Stimulated activated naive B cell treated with anti-CD40 and anti-IgM and Interleukin-4, amounts not matched to agents 10 μg/mL and 1 μg/mL and 100 μg/mL, for 72 hours (primary cell): Measurements from ENCODE around the gene BMP7.

Source experiments
- ATAC-seq, 2 donors: fragments of 150-1000 bp; cut with Tn5 transposase; replicated peaks; 2 replicates each; pipeline ENCODE4 v1.10.0; 2021; ENCODE audit warnings: moderate library complexity in 1 of 2
- DNase-seq: peaks from one replicate; pipeline ENCODE4 v3.0.0; 2021
- H3K27ac Mint-ChIP-seq: one replicate; pipeline ENCODE4 v1.8.0; 2022; ENCODE audit warnings: mild to moderate bottlenecking, mixed read lengths
- H3K27me3 Mint-ChIP-seq, 2 donors: one replicate each; pipeline ENCODE4 v1.8.0; 2022; ENCODE audit warnings: mixed read lengths in 2 of 2
- H3K36me3 Mint-ChIP-seq, 2 donors: one replicate each; pipeline ENCODE4 v1.8.0; 2022; ENCODE audit warnings: mixed read lengths in 2 of 2, mild to moderate bottlenecking in 1 of 2
- H3K4me1 Mint-ChIP-seq, 2 donors: one replicate each; pipeline ENCODE4 v1.8.0; 2022; ENCODE audit warnings: mixed read lengths in 2 of 2, mild to moderate bottlenecking in 1 of 2
- H3K4me3 Mint-ChIP-seq, 2 donors: one replicate each; pipeline ENCODE4 v1.8.0; 2022; ENCODE audit warnings: mild to moderate bottlenecking in 2 of 2, mixed read lengths in 2 of 2, moderate library complexity in 1 of 2
- H3K9me3 Mint-ChIP-seq, 2 donors: one replicate each; pipeline ENCODE4 v1.8.0; 2022; ENCODE audit warnings: mixed read lengths in 2 of 2, mild to moderate bottlenecking in 1 of 2

BMP7 gene

GRCh38 chr20:57147185-57147584 lies 119.3 kb downstream of the BMP7 start:
- Mint-ChIP-seq H3K4me3 (no peak overlapping the region), H3K36me3 (no peaks in the 10 kb centered on the region), H3K27ac (no peak overlapping the region), H3K4me1 (no peaks in the 10 kb centered on the region), H3K27me3 (peaks cover 13 to 29% of the 10 kb centered on the region in 2 donors), H3K9me3 (peaks cover 6 to 7% of the 10 kb centered on the region in 2 donors)
- ATAC-seq, result no peak
- no peak for DNase-seq

DNA sequence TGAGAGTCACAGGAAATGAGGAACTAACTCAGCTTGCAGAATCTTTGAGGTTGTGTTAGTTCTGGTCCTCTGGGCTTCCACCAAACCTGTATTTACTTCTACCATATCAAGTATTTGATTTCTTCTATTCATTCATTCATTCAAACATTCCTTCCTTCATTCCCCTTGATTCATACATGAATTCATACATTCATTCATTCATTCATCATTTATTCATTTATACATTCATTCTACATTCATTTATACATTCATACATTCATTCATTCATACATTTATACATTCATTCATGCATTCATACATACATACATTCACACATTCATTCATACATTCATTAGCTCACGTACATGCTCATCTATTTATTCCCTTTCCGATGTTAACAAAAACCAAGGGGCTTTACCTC lies 120.3 kb downstream of the BMP7 start:
- no peak overlapping the region for H3K4me3 Mint-ChIP-seq

GRCh38 chr20:57145089-57145631 lies 121.3 kb downstream of the BMP7 start:
- peaks cover 6 to 7% of the 10 kb centered on the region in 2 donors for H3K9me3 Mint-ChIP-seq
- ATAC-seq (no peak), DNase-seq (no peak)
- no peaks in the 10 kb centered on the region for H3K4me1 Mint-ChIP-seq
- H3K27me3 Mint-ChIP-seq, result peaks cover 13 to 29% of the 10 kb centered on the region in 2 donors
- no peak overlapping the region for H3K4me3 Mint-ChIP-seq
- H3K36me3 Mint-ChIP-seq, result no peaks in the 10 kb centered on the region
- no peak overlapping the region for H3K27ac Mint-ChIP-seq

More for the DNA sequence above, 120.3 kb downstream of the BMP7 start:
- Mint-ChIP-seq H3K9me3 (peaks cover 6 to 7% of the 10 kb centered on the region in 2 donors), H3K4me1 (no peaks in the 10 kb centered on the region), H3K27ac (no peak overlapping the region), H3K27me3 (peaks cover 13 to 29% of the 10 kb centered on the region in 2 donors), H3K36me3 (no peaks in the 10 kb centered on the region)
- DNase-seq (no peak), ATAC-seq (no peak)

DNA sequence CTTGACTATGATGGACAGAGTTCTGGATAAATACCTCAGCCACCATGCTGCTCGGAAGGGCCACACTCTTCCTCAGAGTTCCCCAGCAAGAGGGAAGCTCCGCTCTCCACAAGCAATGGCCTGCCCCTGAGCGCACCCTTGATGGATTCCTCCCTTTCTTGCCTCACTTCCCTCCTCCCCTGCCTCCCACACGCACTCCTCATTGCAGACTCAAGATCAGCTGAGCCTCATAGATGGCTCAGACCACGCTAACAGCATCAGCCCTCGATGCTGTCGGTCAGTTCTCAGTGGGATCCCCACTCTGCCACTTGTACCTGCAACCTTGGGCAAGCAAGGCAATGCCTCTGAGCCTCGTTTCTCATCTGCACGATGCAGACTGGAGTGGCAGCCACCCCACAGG lies 123.3 kb downstream of the BMP7 start:
- no peak for DNase-seq
- H3K27me3 Mint-ChIP-seq, result peaks cover 13 to 17% of the 10 kb centered on the region in 2 donors
- no peak overlapping the region for H3K27ac Mint-ChIP-seq
- no peaks in the 10 kb centered on the region for H3K4me1 Mint-ChIP-seq
- no peak overlapping the region for H3K4me3 Mint-ChIP-seq
- no peaks in the 10 kb centered on the region for H3K36me3 Mint-ChIP-seq
- H3K9me3 Mint-ChIP-seq, result peaks cover 6 to 7% of the 10 kb centered on the region in 2 donors
- ATAC-seq, result no peak

- H3K4me1 Mint-ChIP-seq, result no peaks in the 10 kb centered on the region
- H3K27me3 Mint-ChIP-seq, result peaks cover 13% of the 10 kb centered on the region in 2 donors
- no peak overlapping the region for H3K27ac Mint-ChIP-seq
- H3K36me3 Mint-ChIP-seq, result no peaks in the 10 kb centered on the region
- peaks cover 6 to 7% of the 10 kb centered on the region in 2 donors for H3K9me3 Mint-ChIP-seq
- no peak for DNase-seq
- no peak overlapping the region for H3K4me3 Mint-ChIP-seq
- ATAC-seq, result no peak
Observed at GRCh38 chr20:57142667-57143066, 123.8 kb downstream of the BMP7 start.

DNA sequence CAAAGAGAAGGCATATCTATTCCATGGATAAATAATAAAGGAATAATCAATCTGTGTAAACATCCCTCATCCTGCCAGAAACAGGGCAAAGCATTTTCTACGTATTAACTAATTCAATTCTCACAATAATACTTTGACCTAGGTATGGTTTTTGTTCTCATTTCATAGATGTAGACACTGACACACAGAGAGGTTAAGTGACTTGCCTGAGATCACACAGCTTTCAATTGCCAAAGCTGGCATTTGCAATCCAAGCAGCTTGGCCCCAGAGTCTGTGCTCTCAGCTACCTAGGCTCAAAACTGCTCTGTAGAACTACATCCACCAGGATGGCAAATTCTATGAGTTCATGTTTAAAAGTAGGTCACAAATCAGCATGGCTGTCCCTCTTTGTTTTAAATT lies 124.9 kb downstream of the BMP7 start:
- no peaks in the 10 kb centered on the region for H3K4me1 Mint-ChIP-seq
- H3K27ac Mint-ChIP-seq, result no peak overlapping the region
- H3K27me3 Mint-ChIP-seq, result peaks cover 7 to 9% of the 10 kb centered on the region in 2 donors
- no peak for ATAC-seq
- H3K4me3 Mint-ChIP-seq, result no peak overlapping the region
- H3K9me3 Mint-ChIP-seq, result peaks cover 0 to 3% of the 10 kb centered on the region in 2 donors
- DNase-seq, result no peak
- H3K36me3 Mint-ChIP-seq, result no peaks in the 10 kb centered on the region

DNA sequence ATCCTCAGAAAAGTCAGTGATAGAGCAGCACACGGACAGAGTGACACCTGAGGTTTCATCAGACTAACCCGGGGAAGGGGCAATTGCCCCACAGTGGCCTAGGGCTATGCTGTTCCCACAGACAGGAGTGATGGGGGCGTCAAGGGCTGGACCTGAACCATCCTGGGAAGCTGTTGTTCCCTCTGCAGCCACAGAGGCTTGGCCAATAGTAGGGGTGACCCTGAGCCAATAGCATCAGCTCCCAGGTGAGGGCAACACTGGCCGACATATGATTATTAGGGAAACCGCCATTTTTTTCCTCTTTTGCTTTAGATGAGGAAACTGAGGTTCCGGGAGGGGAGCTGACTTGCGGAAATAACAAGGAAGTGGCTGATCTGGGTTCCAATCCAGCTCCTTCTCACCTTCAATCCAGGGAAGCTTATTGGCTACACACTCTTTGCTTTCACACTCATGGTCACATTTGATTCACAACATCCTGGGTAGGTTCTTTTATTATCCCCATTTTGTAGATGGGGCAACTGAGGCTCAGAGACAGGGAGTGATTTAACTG lies 126.0 kb downstream of the BMP7 start:
- H3K27me3 Mint-ChIP-seq, result peaks cover 7 to 16% of the 10 kb centered on the region in 2 donors
- ATAC-seq, result no peak
- H3K36me3 Mint-ChIP-seq, result no peaks in the 10 kb centered on the region
- no peak overlapping the region for H3K27ac Mint-ChIP-seq
- no peak overlapping the region for H3K4me3 Mint-ChIP-seq
- no peak for DNase-seq
- H3K9me3 Mint-ChIP-seq, result peaks cover 0 to 3% of the 10 kb centered on the region in 2 donors
- H3K4me1 Mint-ChIP-seq, result no peaks in the 10 kb centered on the region

DNA sequence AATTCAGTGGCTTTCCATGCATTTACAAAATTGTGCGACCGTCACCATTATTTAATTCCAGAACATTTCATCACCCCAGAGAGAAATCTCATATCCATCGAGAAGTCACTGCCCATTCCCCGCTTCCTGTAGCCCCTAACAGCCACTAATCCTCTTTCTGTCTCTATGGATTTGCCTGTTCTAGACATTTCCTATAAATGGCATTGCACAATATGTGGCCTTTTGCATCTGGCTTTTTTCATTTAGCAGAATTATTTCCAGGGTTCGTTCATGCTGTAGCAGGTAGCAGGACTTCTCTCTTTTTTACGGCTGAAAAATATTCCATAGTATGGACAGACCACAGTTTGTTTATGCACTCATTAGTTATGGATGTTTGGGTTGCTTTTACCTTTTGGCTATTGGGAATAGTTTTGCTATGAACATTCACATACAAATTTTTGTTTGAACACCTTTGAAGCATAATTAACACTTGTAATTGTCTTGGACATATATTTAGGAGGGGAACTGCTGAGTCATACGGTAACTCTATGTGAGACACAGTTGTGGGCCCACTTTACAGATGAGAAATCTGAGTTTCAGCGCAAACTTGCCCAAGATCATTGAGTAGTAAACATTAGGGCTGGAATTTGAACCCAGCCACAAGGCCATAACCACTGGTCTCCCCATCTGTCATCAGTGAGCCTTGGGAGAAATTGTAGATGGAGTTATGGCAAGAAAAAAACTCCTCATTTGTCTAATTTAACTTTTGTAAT lies 126.9 kb downstream of the BMP7 start:
- Mint-ChIP-seq H3K4me1 (no peaks in the 10 kb centered on the region), H3K9me3 (no peaks in the 10 kb centered on the region), H3K36me3 (no peaks in the 10 kb centered on the region), H3K27ac (no peak overlapping the region), H3K4me3 (no peak overlapping the region), H3K27me3 (peaks cover 0 to 19% of the 10 kb centered on the region in 2 donors)
- DNase-seq (no peak), ATAC-seq (no peak)

GRCh38 chr20:57138198-57138995 lies 128.0 kb downstream of the BMP7 start:
- Mint-ChIP-seq H3K9me3 (peaks cover 1 to 4% of the 10 kb centered on the region in 2 donors), H3K36me3 (no peaks in the 10 kb centered on the region), H3K27ac (no peak overlapping the region), H3K27me3 (peaks cover 5 to 22% of the 10 kb centered on the region in 2 donors), H3K4me1 (no peaks in the 10 kb centered on the region), H3K4me3 (no peak overlapping the region)
- ATAC-seq (no peak), DNase-seq (no peak)

DNA sequence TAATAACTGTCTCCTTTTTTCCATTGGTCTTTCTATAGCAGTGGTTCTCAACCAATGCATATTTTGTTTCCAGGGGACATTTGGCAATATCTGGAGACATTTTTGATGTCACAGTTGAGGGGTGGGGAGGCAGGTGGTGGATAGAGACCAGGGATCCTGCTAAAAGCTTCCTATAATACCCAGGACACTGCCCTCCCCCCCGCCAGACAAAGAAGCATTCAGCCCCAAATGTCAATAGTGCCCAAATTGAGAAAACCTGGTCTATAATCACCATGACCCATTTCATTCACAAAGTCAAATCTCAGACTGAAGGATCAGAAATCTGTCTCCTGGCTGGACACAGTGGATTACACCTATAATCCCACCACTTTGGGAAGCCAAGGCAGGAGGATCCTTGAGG lies 128.8 kb downstream of the BMP7 start:
- ATAC-seq, result no peak
- Mint-ChIP-seq H3K9me3 (peaks cover 1 to 4% of the 10 kb centered on the region in 2 donors), H3K4me3 (no peak overlapping the region), H3K4me1 (no peaks in the 10 kb centered on the region), H3K36me3 (no peaks in the 10 kb centered on the region), H3K27me3 (peaks cover 11 to 18% of the 10 kb centered on the region in 2 donors), H3K27ac (no peak overlapping the region)
- no peak for DNase-seq

- H3K9me3 Mint-ChIP-seq, result peaks cover 1 to 4% of the 10 kb centered on the region in 2 donors
- no peak for DNase-seq
- no peaks in the 10 kb centered on the region for H3K4me1 Mint-ChIP-seq
- peaks cover 15 to 18% of the 10 kb centered on the region in 2 donors for H3K27me3 Mint-ChIP-seq
- no peak for ATAC-seq
- H3K4me3 Mint-ChIP-seq, result no peak overlapping the region
- no peaks in the 10 kb centered on the region for H3K36me3 Mint-ChIP-seq
- H3K27ac Mint-ChIP-seq, result no peak overlapping the region
Observed at GRCh38 chr20:57136734-57137133, 129.7 kb downstream of the BMP7 start.

DNA sequence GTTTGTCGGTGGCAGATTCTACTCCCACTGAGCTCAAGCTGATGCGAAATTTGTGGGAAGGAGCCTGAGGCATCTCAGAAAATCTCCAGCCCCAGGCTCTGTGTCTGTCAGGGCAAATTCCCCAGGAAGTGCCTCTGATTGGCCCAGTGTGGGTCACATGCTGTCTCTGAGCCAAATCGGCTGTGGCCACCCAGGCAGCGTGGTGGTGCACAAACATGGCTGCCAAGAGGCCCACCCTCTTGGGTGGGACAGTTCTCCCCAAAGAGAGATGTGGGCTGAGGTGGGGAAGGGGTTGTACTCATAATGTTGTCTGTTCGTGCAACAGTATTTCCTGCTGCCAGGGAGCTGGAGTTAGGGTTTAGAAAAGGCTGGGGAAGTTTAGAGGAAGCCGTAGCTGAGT lies 130.6 kb downstream of the BMP7 start:
- Mint-ChIP-seq H3K4me3 (no peak overlapping the region), H3K27me3 (peaks cover 15 to 18% of the 10 kb centered on the region in 2 donors), H3K36me3 (no peaks in the 10 kb centered on the region), H3K27ac (no peak overlapping the region), H3K9me3 (peaks cover 1 to 4% of the 10 kb centered on the region in 2 donors), H3K4me1 (no peaks in the 10 kb centered on the region)
- ATAC-seq, result no peak
- no peak for DNase-seq

- H3K27ac Mint-ChIP-seq, result no peak overlapping the region
- no peaks in the 10 kb centered on the region for H3K4me1 Mint-ChIP-seq
- DNase-seq (no peak), ATAC-seq (no peak)
- H3K9me3 Mint-ChIP-seq, result peaks cover 1 to 4% of the 10 kb centered on the region in 2 donors
- no peak overlapping the region for H3K4me3 Mint-ChIP-seq
- peaks cover 15 to 18% of the 10 kb centered on the region in 2 donors for H3K27me3 Mint-ChIP-seq
- no peaks in the 10 kb centered on the region for H3K36me3 Mint-ChIP-seq
Observed at GRCh38 chr20:57134804-57135203, 131.6 kb downstream of the BMP7 start.

DNA sequence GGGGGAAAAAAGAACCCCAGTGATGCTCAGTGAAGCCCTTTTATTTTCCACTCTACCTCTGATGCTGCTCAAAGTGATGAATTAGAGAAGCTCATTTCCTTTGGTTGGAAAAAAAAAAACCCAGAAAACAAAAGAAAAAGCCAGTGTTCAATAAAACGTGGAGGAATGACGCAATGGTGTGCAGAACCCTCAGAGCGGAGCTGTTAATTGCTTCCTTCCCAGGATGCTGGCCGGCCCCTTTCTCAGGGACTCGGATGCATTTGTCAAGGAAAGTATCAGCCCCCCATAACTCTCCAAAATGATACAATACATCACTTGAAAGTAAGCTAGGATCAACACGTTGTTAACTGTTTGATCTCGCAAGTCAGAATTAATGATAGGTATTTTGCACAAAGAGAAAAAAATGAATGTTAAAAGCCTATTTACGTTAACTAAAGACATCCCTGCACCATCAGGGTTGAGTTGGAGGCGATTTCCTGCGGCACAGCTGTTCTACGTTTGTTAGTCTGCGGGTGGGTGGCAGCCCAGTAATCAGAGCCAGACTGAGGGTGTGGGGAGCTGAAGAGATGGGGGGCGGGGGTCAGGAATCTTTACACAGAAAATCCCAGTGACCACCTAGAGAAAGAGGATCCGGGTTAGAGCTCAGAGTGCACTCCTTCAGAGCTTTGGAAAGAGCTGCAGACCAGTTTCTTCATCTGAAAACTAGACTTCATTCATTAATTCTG lies 132.4 kb downstream of the BMP7 start:
- Mint-ChIP-seq H3K27me3 (peaks cover 15 to 18% of the 10 kb centered on the region in 2 donors), H3K4me1 (no peaks in the 10 kb centered on the region), H3K27ac (no peak overlapping the region), H3K4me3 (no peak overlapping the region), H3K36me3 (no peaks in the 10 kb centered on the region), H3K9me3 (peaks cover 1 to 4% of the 10 kb centered on the region in 2 donors)
- no peak for ATAC-seq
- no peak for DNase-seq
